DOHH2 (cell line): Measurements from ENCODE around the gene CABCOCO1.

Source experiments
- CTCF ChIP-seq: fragments of 200-600 bp; sonication (generic); IDR thresholded peaks from one replicate; pipeline ENCODE4 v1.5.1; 2014; ENCODE audit warnings: antibody characterized with exemption, mild to moderate bottlenecking, low read depth, low read length; ENCODE audit not compliant: poor library complexity, severe bottlenecking
- EZH2phosphoT487 ChIP-seq: fragments of 200-600 bp; sonication (generic); IDR thresholded peaks from 2 replicates; pipeline ENCODE4 v1.6.1; 2017; ENCODE audit warnings: borderline replicate concordance, mild to moderate bottlenecking, antibody characterized with exemption, low read length, moderate library complexity, mixed read lengths

- TF ChIP-seq EZH2phosphoT487 (no peak), CTCF (no peak)
Observed at GRCh38 chr10:61621605-61622051, 41.1 kb upstream of the CABCOCO1 start.
